Measurements from ENCODE around the gene ATAD3B.
"Not testable (repeated sequence)": the region's sequence is repeated elsewhere in the genome, so short reads cannot be mapped to it uniquely, and the experiment has no call there.

Gene ATAD3B

DNA sequence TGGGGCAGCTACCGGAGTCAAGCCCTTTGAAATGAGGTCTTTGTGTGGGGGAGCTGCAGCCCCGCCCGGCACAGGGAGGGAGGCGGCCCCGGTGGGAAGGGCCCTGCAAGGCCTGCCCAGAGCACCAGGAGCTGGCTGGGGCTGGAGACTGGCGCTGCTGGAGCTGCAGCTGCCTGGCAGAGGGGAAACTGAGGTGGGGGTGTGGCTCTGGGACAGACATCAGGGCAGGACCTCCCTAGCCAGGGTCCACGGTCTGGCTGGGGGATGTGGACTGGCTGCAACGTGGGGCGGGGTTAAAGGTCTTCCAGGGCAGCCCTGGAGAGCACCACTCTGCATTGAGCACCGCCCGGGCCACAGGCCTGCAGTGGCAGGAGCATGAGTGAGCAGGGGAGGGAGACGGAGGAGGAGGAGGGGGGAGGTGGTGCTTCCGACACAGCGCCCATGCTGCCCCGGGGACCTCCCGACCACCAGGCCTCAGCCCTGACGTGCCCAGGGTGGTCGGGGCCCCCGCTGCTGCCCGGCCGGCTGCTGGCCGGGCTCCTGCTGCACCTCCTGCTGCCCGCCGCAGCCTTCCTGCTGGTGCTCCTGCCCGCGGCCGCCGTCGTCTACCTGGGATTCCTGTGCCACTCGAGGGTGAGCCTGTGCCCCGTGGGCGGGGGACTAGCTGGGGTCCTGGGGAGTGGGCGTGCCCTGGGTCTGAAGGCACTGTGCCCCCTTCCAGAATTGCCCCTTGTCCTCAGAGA lies 45.6 kb upstream of the ATAD3B start:
- no peak for DNase-seq (ENCODE audit: low spot score)
- TF ChIP-seq CTCF (IDR thresholded peaks at IDR 0.05; ENCODE audit: extremely low read depth, missing control alignments), result no peak

DNA sequence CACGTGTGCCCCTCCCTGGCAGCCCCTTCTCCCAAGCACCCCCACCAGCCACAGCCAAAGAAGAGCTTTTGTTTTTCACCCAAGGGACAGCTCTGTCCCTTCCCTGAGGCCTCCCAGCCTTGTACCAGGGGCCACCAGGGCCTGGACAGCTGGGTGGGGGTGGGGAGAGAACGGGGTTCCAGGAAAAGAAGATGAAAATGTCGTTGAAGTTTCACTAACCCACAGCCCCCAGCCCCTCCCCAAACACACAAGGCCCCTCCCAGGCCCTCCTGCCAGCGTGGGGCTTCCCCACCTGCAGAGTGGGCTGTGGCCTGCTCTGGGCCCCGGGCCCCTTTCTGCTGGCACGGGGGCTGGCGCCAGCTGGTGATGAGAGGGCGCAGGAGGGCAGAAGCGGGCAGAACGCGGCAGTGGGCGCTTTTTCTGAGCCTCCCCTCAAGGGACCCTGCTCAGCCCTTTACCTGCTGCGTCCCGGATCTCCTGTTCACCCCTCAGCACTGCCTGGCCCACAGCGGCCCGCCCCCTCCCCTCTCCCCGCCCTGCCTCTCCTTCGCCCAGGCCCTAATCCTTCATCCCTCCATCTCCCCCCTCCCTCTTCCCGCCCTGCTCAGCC lies 45.0 kb upstream of the ATAD3B start:
- no peak for TF ChIP-seq CTCF (IDR thresholded peaks at IDR 0.05; ENCODE audit: extremely low read depth, missing control alignments)
- peak; percentile 38 for DNase-seq (ENCODE audit: low spot score)

DNA sequence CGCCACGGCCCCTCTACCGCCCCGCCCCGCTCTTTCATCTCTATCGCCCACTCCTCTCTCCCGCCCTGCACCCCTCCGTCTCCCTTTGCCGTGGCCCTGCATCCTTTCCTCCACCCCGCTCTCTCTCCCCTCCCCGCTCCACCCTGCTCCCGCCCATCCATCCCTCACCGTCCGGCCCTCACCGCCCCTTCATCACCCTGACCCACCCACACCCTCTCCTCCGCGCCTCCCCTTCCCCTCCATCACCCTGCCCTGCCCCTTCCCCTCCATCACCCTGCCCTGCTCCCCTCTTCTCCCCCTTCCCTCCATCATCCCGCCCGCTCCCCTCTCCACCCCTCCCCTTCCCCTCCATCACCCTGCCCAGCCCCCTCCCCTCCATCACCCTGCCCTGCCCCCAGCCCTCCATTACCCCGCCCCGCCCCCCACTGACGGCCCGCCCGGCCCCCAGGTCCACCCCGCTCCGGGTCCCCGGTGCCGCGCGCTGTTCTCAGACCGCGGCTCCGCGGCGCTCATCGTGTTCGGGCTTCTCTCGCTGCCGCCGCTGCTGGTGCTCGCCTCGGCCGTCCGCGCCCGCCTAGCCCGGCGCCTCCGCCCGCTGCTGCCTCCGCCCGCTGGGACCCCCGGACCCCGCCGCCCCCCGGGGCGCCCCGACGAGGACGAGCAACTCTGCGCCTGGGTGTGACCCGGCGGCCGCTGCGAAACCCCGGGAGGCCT lies 44.3 kb upstream of the ATAD3B start:
- no peak for TF ChIP-seq CTCF (IDR thresholded peaks at IDR 0.05; ENCODE audit: extremely low read depth, missing control alignments)
- DNase-seq (ENCODE audit: low spot score), result peak; percentile 68

GRCh38 chr1:1427820-1428148 lies 43.8 kb upstream of the ATAD3B start:
- no peak for TF ChIP-seq CTCF (IDR thresholded peaks at IDR 0.05; ENCODE audit: extremely low read depth, missing control alignments)
- DNase-seq (ENCODE audit: low spot score), result no peak

DNA sequence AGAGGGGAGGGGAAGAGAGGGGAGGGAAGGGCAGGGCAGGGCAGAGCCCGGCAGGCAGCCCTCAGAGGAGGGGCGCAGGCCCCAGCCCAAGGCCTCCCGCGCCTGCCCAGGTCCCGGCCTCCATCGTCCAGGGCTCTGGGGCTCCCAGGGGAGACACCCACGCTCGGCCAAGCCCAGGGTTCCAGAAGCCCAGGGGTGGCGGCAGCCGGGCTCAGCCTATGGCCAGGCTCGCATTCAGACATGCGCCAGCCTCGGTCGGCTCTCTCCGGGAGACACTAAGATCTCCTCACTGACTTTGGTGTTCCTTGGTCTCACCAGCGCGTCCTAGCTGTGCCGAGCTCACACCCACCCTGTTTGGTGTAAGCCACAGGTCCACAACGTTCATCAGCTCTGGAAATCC lies 43.4 kb upstream of the ATAD3B start:
- DNase-seq (ENCODE audit: low spot score), result no peak
- no peak for TF ChIP-seq CTCF (IDR thresholded peaks at IDR 0.05; ENCODE audit: extremely low read depth, missing control alignments)

DNA sequence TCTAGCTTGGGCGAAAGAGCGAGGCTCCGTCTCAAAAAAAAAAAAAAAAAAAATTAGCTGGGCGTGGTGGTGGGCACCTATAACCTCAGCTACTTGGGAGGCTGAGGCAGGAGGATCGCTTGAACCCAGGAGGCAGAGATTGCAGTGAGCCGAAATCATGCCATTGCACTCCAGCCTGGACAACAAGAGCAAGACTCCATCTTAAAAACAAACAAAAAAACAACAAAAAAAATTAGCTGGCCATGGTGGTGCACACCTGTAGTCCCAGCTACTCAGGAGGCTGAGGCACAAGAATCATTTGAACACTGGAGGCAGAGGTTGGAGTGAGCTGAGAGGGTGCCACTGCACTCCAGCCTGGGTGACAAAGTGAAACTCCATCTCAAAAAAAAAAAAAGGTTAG lies 42.6 kb upstream of the ATAD3B start:
- DNase-seq (ENCODE audit: low spot score), result not testable (repeated sequence)

DNA sequence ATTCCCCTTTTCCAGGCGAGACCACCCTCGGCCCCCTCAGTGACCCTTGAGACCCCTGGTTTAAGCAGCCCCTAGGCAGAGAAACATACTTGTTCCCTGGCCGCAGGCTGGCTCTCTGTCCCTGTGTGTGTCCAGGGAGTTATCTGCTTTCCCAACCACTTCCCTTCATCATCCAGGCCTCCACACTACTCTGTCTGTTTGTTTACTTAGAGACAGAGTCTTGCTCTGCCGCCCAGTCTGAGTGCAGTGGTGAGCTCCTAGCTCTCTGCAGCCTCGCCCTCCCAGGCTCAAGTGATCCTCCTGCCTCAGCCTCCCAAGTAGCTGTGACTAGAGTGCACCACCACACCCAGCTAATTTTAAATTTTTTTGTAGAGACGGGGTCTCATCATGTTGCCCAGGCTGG lies 41.9 kb upstream of the ATAD3B start:
- DNase-seq (ENCODE audit: low spot score), result no peak
- no peak for TF ChIP-seq CTCF (IDR thresholded peaks at IDR 0.05; ENCODE audit: extremely low read depth, missing control alignments)

All from GM20000 (cell line).